WTC11 (cell line): ENCODE measurements around the gene ETS1. TPM values are rescaled to one million over a fixed set of nuclear protein-coding genes. Genes with fewer than 3 reads are reported as not detected.

Source experiments
- ATAC-seq: fragments of 200-7000 bp; cut with Tn5 transposase; 2 replicates; pipeline ENCODE4 v1.10.0; 2021; ENCODE audit warnings: mild to moderate bottlenecking, moderate library complexity
- CTCF ChIA-PET: fragments of 300-600 bp; sonication (Branson Sonifier 250); formaldehyde crosslinking; loops from one replicate; lab custom pipeline; 2021; ENCODE audit warnings: antibody characterized with exemption; lab: Charles Lee
- POLR2A ChIA-PET: fragments of 350-600 bp; sonication (Branson Sonifier 250); formaldehyde crosslinking; loops from one replicate; lab custom pipeline; 2021; ENCODE audit warnings: antibody characterized with exemption; lab: Charles Lee
- DNase-seq: peaks from one replicate; pipeline ENCODE4 v3.0.0; 2021; ENCODE audit warnings: low spot score
- H3K27ac Mint-ChIP-seq: 2 replicates; pipeline ENCODE4 v1.8.0; 2021; ENCODE audit warnings: mixed read lengths
- H3K27me3 Mint-ChIP-seq: 2 replicates; pipeline ENCODE4 v1.8.0; 2021; ENCODE audit warnings: low read depth, mild to moderate bottlenecking, moderate library complexity, mixed read lengths
- H3K36me3 Mint-ChIP-seq: 2 replicates; pipeline ENCODE4 v1.8.0; 2021; ENCODE audit warnings: mixed read lengths
- H3K4me1 Mint-ChIP-seq: 2 replicates; pipeline ENCODE4 v1.8.0; 2022; ENCODE audit warnings: mixed read lengths
- H3K4me3 Mint-ChIP-seq: 2 replicates; pipeline ENCODE4 v1.8.0; 2021; ENCODE audit warnings: mild to moderate bottlenecking, moderate library complexity, mixed read lengths
- H3K9me3 Mint-ChIP-seq: 2 replicates; pipeline ENCODE4 v1.8.0; 2021; ENCODE audit warnings: mixed read lengths
- AR ChIP-seq: fragments of 250-450 bp; sonication (Bioruptor Pico); IDR thresholded peaks from 2 replicates; pipeline ENCODE4 v1.9.0; 2021; ENCODE audit warnings: mild to moderate bottlenecking
- ATF3 ChIP-seq: sonication (generic); formaldehyde crosslinking; conservative IDR thresholded peaks from 2 replicates; pipeline ENCODE4 v1.8.1; 2022; ENCODE audit warnings: mild to moderate bottlenecking, missing genetic modification reagents
- CREB1 ChIP-seq: sonication (generic); formaldehyde crosslinking; IDR thresholded peaks from 2 replicates; pipeline ENCODE4 v1.8.0; 2023; ENCODE audit warnings: mild to moderate bottlenecking, missing genetic modification reagents
- ELF4 ChIP-seq: sonication (generic); formaldehyde crosslinking; IDR thresholded peaks from 2 replicates; pipeline ENCODE4 v1.8.1; 2022; ENCODE audit warnings: low read depth, mild to moderate bottlenecking, moderate library complexity, missing genetic modification reagents
- GABPB1 ChIP-seq: sonication (generic); formaldehyde crosslinking; IDR thresholded peaks from 2 replicates; pipeline ENCODE4 v1.8.1; 2023; ENCODE audit warnings: mild to moderate bottlenecking, missing genetic modification reagents
- IRF2 ChIP-seq: sonication (generic); formaldehyde crosslinking; IDR thresholded peaks from 2 replicates; pipeline ENCODE4 v1.8.0; 2022; ENCODE audit warnings: low read depth, missing genetic modification reagents, borderline replicate concordance
- MYBL2 ChIP-seq: sonication (generic); formaldehyde crosslinking; IDR thresholded peaks from 2 replicates; pipeline ENCODE4 v1.8.1; 2023; ENCODE audit warnings: mild to moderate bottlenecking, moderate library complexity, missing genetic modification reagents
- SP1 ChIP-seq: sonication (generic); formaldehyde crosslinking; conservative IDR thresholded peaks from 2 replicates; pipeline ENCODE4 v1.8.1; 2022; ENCODE audit warnings: missing genetic modification reagents
- ZNF423 ChIP-seq: fragments of 250-450 bp; sonication (Bioruptor Pico); IDR thresholded peaks from 2 replicates; pipeline ENCODE4 v2.1.2; 2022; ENCODE audit warnings: mild to moderate bottlenecking, moderate library complexity
- total RNA-seq: library from RNA; stranded (reverse); gene quantifications from 3 replicates; pipeline ENCODE4 v1.2.3, GENCODE V29; 2021
- TF ChIP-seq, protein P1 (sequence below): sonication (generic); formaldehyde crosslinking; IDR thresholded peaks from 2 replicates; pipeline ENCODE4 v1.8.0; 2022; ENCODE audit warnings: mild to moderate bottlenecking, missing genetic modification reagents
- TF ChIP-seq, protein P2 (sequence below): sonication (generic); formaldehyde crosslinking; IDR thresholded peaks from 2 replicates; pipeline ENCODE4 v1.8.1; 2022; ENCODE audit warnings: low read depth, missing genetic modification reagents, borderline replicate concordance
- TF ChIP-seq, protein P3 (sequence below): sonication (generic); formaldehyde crosslinking; IDR thresholded peaks from 2 replicates; pipeline ENCODE4 v1.8.0; 2022; ENCODE audit warnings: mild to moderate bottlenecking, missing genetic modification reagents
- TF ChIP-seq, protein P4 (sequence below): sonication (generic); formaldehyde crosslinking; IDR thresholded peaks from 2 replicates; pipeline ENCODE4 v1.8.0; 2023; ENCODE audit warnings: missing genetic modification reagents, mild to moderate bottlenecking, borderline replicate concordance

ETS1 gene
- total RNA-seq, 1 experiment from 2014 or later: 33.1 TPM

GRCh38 chr11:128517451-128518230 is 69.7 kb downstream of the ETS1 start:
- Mint-ChIP-seq H3K9me3 (no peaks in the 10 kb centered on the region), H3K27ac (no peak overlapping the region), H3K4me3 (no peak overlapping the region), H3K36me3 (no peaks in the 10 kb centered on the region), H3K4me1 (peaks cover 62% of the 10 kb centered on the region), H3K27me3 (peaks cover 17% of the 10 kb centered on the region)
- TF ChIP-seq ATF3 (CRISPR knock-in tag) (no peak), CREB1 (no peak), MYBL2 (CRISPR knock-in tag) (no peak), SP1 (no peak), AR (no peak), ZNF423 (CRISPR knock-in tag) (no peak), GABPB1 (CRISPR knock-in tag) (no peak), IRF2 (CRISPR knock-in tag) (no peak), ELF4 (CRISPR knock-in tag) (no peak)
- TF ChIP-seq, protein P1, sequence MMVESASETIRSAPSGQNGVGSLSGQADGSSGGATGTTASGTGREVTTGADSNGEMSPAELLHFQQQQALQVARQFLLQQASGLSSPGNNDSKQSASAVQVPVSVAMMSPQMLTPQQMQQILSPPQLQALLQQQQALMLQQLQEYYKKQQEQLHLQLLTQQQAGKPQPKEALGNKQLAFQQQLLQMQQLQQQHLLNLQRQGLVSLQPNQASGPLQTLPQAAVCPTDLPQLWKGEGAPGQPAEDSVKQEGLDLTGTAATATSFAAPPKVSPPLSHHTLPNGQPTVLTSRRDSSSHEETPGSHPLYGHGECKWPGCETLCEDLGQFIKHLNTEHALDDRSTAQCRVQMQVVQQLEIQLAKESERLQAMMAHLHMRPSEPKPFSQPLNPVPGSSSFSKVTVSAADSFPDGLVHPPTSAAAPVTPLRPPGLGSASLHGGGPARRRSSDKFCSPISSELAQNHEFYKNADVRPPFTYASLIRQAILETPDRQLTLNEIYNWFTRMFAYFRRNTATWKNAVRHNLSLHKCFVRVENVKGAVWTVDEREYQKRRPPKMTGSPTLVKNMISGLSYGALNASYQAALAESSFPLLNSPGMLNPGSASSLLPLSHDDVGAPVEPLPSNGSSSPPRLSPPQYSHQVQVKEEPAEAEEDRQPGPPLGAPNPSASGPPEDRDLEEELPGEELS: no peak
- TF ChIP-seq, protein P2, sequence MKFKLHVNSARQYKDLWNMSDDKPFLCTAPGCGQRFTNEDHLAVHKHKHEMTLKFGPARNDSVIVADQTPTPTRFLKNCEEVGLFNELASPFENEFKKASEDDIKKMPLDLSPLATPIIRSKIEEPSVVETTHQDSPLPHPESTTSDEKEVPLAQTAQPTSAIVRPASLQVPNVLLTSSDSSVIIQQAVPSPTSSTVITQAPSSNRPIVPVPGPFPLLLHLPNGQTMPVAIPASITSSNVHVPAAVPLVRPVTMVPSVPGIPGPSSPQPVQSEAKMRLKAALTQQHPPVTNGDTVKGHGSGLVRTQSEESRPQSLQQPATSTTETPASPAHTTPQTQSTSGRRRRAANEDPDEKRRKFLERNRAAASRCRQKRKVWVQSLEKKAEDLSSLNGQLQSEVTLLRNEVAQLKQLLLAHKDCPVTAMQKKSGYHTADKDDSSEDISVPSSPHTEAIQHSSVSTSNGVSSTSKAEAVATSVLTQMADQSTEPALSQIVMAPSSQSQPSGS: no peak
- TF ChIP-seq, protein P3, sequence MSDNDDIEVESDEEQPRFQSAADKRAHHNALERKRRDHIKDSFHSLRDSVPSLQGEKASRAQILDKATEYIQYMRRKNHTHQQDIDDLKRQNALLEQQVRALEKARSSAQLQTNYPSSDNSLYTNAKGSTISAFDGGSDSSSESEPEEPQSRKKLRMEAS (CRISPR knock-in tag): no peak
- TF ChIP-seq, protein P4, sequence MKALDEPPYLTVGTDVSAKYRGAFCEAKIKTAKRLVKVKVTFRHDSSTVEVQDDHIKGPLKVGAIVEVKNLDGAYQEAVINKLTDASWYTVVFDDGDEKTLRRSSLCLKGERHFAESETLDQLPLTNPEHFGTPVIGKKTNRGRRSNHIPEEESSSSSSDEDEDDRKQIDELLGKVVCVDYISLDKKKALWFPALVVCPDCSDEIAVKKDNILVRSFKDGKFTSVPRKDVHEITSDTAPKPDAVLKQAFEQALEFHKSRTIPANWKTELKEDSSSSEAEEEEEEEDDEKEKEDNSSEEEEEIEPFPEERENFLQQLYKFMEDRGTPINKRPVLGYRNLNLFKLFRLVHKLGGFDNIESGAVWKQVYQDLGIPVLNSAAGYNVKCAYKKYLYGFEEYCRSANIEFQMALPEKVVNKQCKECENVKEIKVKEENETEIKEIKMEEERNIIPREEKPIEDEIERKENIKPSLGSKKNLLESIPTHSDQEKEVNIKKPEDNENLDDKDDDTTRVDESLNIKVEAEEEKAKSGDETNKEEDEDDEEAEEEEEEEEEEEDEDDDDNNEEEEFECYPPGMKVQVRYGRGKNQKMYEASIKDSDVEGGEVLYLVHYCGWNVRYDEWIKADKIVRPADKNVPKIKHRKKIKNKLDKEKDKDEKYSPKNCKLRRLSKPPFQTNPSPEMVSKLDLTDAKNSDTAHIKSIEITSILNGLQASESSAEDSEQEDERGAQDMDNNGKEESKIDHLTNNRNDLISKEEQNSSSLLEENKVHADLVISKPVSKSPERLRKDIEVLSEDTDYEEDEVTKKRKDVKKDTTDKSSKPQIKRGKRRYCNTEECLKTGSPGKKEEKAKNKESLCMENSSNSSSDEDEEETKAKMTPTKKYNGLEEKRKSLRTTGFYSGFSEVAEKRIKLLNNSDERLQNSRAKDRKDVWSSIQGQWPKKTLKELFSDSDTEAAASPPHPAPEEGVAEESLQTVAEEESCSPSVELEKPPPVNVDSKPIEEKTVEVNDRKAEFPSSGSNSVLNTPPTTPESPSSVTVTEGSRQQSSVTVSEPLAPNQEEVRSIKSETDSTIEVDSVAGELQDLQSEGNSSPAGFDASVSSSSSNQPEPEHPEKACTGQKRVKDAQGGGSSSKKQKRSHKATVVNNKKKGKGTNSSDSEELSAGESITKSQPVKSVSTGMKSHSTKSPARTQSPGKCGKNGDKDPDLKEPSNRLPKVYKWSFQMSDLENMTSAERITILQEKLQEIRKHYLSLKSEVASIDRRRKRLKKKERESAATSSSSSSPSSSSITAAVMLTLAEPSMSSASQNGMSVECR (CRISPR knock-in tag): no peak
- DNase-seq: no peak
- POLR2A ChIA-PET: interaction anchor here (0.5 kb wide), 1 partner anchor 78 kb away, joined by 3 read pairs; no protein-coding TSS in a partner anchor
- CTCF ChIA-PET: interaction anchor here (1.1 to 2.0 kb wide), 2 partner anchors 36 to 114 kb away, joined by 4 to 7 read pairs; no protein-coding TSS in a partner anchor
- no peak for ATAC-seq
